Thoracic aorta (tissue), 2 donors: ENCODE results near the gene CDC42BPA. TPM values are rescaled to one million over a fixed set of nuclear protein-coding genes. Genes with fewer than 3 reads are reported as not detected.

Experiments used
- ATAC-seq: fragments of 150-250 bp; one replicate; pipeline ENCODE4 v1.8.0; 2017; ENCODE audit warnings: low read depth; ENCODE audit not compliant: insufficient number of reproducible peaks, low FRiP score
- DNase-seq: peaks from one replicate; pipeline ENCODE4 v3.0.0-alpha.2; 2020; ENCODE audit warnings: low spot score
- H3K27ac ChIP-seq, 2 donors: fragments of 200-600 bp; sonication (generic); 1 replicate in 1 of 2; 2 replicates in 1 of 2; pipeline ENCODE4 v1.5.1; 2016; ENCODE audit warnings: mild to moderate bottlenecking in 2 of 2, moderate library complexity in 2 of 2
- H3K27me3 ChIP-seq: fragments of 200-600 bp; sonication (generic); replicated peaks from 2 replicates; pipeline ENCODE4 v1.6.0; 2016; ENCODE audit warnings: mild to moderate bottlenecking; ENCODE audit not compliant: insufficient read depth
- H3K36me3 ChIP-seq: fragments of 200-600 bp; sonication (generic); one replicate; pipeline ENCODE4 v1.5.1; 2016
- H3K4me1 ChIP-seq, 2 donors: fragments of 200-600 bp; sonication (generic); 1 replicate in 1 of 2; 2 replicates in 1 of 2; pipeline versions ENCODE4 v1.5.1 to v1.6.0; 2016; ENCODE audit warnings: low read depth in 2 of 2, mild to moderate bottlenecking in 1 of 2; ENCODE audit not compliant: control insufficient read depth in 1 of 2
- H3K4me3 ChIP-seq: fragments of 200-600 bp; sonication (generic); 2 replicates; pipeline ENCODE4 v1.5.1; 2016; ENCODE audit warnings: mild to moderate bottlenecking
- H3K9me3 ChIP-seq: fragments of 200-600 bp; sonication (generic); 2 replicates; pipeline ENCODE4 v1.5.1; 2016
- CTCF ChIP-seq: fragments of 200-600 bp; sonication (generic); IDR thresholded peaks from one replicate; pipeline ENCODE4 v1.5.1; 2019; ENCODE audit warnings: antibody characterized with exemption
- total RNA-seq, 2 donors: library from RNA; depleted of rRNA; stranded (reverse); fragments of >200 nt; gene quantifications; one replicate each; pipeline versions ENCODE4 v1.1.0 to v1.2.3, GENCODE V29; 2016

The CDC42BPA gene
- total RNA-seq, 2 donors from 2014 or later, result 62.4 to 89.7 TPM

DNA sequence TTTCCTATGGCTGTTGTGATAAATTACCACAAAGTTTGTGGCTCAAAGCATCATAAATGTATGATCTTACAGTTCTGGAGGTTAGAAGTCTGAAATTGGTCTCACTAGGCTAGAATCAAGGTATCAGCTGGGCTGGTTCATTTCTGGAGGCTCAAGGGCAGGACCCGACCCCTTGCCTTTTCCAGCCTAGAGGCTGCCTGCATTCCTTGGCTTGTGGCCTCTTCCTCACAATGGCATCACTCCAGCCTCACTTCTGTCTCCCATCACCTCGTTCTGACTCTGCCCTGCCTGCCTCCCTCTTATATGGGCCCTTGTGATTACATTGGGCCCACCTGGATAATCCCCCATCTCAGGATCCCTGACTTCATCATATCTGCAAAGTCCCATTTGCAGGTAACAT lies 370.2 kb downstream of the CDC42BPA start:
- DNase-seq (no peak), ATAC-seq (no peak)
- H3K36me3 ChIP-seq, result no peaks in the 10 kb centered on the region
- no peak for TF ChIP-seq CTCF
- no peaks in the 10 kb centered on the region for H3K9me3 ChIP-seq
- no peak overlapping the region for H3K27ac ChIP-seq
- H3K27me3 ChIP-seq, result no peaks in the 10 kb centered on the region
- no peak overlapping the region for H3K4me3 ChIP-seq
- H3K4me1 ChIP-seq, result peaks cover 0 to 3% of the 10 kb centered on the region in 2 donors

DNA sequence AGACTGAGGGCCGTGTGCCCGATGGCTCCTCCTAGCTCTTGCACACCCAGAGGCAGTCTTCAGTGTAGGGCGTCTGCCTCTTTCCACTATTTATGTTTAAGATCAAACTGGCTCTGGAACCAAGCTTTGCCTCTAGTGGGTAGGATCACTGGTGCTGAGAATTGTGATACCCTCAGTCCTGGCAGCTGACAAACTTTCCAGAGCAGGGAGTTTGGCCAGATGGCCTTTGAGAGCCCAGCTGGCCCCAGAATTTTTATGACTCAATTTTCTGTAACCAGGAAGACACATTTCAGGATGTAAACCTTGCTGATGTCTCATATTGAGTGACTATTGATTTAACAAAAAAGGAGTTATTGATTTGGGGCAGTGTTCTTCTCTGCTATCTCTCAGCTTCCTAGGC lies 371.5 kb downstream of the CDC42BPA start:
- Histone ChIP-seq H3K4me3 (no peak overlapping the region), H3K4me1 (peaks cover 3 to 5% of the 10 kb centered on the region in 2 donors), H3K27me3 (no peaks in the 10 kb centered on the region), H3K9me3 (no peaks in the 10 kb centered on the region), H3K36me3 (no peaks in the 10 kb centered on the region), H3K27ac (no peak overlapping the region)
- TF ChIP-seq CTCF, result no peak
- no peak for ATAC-seq
- DNase-seq, result no peak

DNA sequence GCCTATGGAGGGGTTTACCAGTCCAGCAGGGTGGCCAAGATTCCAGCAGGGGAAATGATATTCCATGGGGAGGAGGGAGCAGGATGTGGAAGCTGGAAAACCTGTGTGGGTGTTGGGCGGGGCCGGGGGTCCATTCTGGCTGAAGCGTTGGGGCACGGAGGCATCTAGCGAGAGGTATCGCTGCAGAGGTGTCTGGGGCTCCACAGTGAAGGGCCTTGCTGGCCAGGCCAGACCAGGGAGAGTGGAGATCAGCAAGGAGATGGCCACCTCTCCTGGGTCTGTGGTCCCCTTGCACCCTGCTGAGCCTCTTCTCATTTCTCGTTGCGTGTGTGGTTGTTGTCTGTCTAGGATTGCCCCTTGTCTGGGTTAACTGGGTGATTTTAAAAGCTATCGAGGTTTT lies 372.0 kb downstream of the CDC42BPA start:
- H3K27ac ChIP-seq, result no peak overlapping the region
- TF ChIP-seq CTCF, result no peak

GRCh38 chr1:226945858-226946245 lies 372.4 kb downstream of the CDC42BPA start:
- Histone ChIP-seq H3K4me1 (peaks cover 9% of the 10 kb centered on the region in 2 donors), H3K4me3 (no peak overlapping the region), H3K9me3 (no peaks in the 10 kb centered on the region), H3K36me3 (no peaks in the 10 kb centered on the region), H3K27ac (no peak overlapping the region), H3K27me3 (no peaks in the 10 kb centered on the region)
- DNase-seq (no peak), ATAC-seq (no peak)
- no peak for TF ChIP-seq CTCF

More for the DNA sequence above, 372.0 kb downstream of the CDC42BPA start:
- Histone ChIP-seq H3K36me3 (no peaks in the 10 kb centered on the region), H3K9me3 (no peaks in the 10 kb centered on the region), H3K27me3 (no peaks in the 10 kb centered on the region), H3K4me1 (peaks cover 5% of the 10 kb centered on the region in 2 donors), H3K4me3 (no peak overlapping the region)
- no peak for ATAC-seq
- DNase-seq, result no peak

DNA sequence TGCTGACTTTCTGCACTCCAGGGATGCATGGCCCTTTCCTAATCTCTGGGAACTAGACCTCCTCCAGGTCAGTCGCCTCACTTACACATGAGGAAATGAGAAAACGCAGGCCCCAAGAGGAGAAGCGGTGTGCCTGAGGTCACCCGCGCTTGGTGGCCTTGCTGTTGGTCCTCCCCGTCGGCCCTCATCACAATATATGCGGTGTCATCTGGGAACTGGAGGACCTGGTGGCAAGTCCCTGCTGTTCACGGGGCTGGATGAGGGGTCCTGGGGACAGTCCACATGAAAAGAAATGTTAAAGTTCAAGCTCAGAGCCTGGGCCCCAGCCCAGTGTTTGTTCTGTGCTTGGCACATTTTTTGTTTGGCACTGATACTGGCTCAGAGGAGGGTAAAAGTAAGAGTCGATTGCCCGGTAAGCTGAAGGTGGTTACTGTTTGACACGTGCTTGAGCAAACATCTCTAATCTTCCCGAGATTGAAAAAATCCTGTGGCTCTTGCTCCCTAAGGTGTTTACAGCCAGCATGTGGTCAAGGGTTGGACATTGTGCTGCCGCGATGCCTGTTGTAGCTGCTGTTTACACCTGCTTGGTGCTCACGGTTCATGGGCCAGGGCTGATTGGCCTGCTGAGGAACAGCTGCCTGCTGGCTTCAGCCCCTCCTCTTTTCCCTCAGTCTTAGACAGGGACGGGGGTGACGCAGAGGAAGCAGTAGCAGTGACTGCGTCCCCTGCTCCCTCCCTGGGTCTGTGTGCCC lies 373.0 kb downstream of the CDC42BPA start:
- ATAC-seq (no peak), DNase-seq (no peak)
- H3K36me3 ChIP-seq, result no peaks in the 10 kb centered on the region
- peaks cover 12 to 13% of the 10 kb centered on the region in 2 donors for H3K4me1 ChIP-seq
- H3K9me3 ChIP-seq, result no peaks in the 10 kb centered on the region
- H3K4me3 ChIP-seq, result no peak overlapping the region
- H3K27ac ChIP-seq, result no peak overlapping the region
- no peaks in the 10 kb centered on the region for H3K27me3 ChIP-seq
- no peak for TF ChIP-seq CTCF
